ENCODE results near the gene GSDMA. TPM values are rescaled to one million over a fixed set of nuclear protein-coding genes. Genes with fewer than 3 reads are reported as not detected.

The GSDMA gene
- total and polyA plus RNA-seq, 4 donors: 0.06 to 0.23 (median 0.13) TPM

DNA sequence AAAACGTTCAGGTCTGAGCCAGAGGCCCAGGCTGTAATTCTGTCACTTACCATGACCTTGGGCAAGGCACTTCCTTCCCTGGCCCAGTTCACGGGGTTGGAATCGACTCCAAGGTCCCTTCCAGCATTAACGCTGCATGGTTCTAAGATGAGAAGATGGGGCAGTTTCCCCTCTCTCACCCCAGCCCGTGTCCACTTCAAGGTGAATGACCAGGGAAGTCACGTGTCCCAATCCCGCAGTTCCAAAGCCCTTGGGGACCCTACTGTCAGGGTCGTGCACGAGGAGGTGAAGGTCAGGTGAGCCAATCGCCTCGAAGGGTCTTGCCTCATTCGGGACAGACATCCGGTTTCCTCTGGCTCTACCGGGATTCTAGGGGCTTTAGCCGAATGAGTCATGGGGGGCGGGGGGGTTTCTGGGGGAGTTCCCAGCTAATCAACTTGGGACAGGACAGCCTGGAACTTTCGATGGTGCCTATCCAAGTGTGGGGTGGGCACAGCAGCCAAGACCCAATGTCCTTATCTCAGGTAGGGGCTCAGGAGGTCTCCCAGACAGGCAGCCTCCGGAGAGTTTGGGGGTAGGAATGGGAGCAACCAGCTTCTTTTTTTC, 51.7 kb downstream of the GSDMA start:
- TF ChIP-seq, protein P1, sequence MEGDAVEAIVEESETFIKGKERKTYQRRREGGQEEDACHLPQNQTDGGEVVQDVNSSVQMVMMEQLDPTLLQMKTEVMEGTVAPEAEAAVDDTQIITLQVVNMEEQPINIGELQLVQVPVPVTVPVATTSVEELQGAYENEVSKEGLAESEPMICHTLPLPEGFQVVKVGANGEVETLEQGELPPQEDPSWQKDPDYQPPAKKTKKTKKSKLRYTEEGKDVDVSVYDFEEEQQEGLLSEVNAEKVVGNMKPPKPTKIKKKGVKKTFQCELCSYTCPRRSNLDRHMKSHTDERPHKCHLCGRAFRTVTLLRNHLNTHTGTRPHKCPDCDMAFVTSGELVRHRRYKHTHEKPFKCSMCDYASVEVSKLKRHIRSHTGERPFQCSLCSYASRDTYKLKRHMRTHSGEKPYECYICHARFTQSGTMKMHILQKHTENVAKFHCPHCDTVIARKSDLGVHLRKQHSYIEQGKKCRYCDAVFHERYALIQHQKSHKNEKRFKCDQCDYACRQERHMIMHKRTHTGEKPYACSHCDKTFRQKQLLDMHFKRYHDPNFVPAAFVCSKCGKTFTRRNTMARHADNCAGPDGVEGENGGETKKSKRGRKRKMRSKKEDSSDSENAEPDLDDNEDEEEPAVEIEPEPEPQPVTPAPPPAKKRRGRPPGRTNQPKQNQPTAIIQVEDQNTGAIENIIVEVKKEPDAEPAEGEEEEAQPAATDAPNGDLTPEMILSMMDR (IDR thresholded peaks at IDR 0.05; ENCODE audit: low read depth, low read length, missing input control): no peak
- TF ChIP-seq JUND (IDR thresholded peaks at IDR 0.05) (no peak), YY1 (IDR thresholded peaks at IDR 0.05) (no peak), NR2F2 (IDR thresholded peaks at IDR 0.05) (no peak), RAD21 (IDR thresholded peaks at IDR 0.05) (no peak), HNF4A (conservative IDR thresholded peaks at IDR 0.05) (no peak), FOXA1 (IDR thresholded peaks at IDR 0.05) (no peak), SP1 (IDR thresholded peaks at IDR 0.05) (no peak), RXRA (IDR thresholded peaks at IDR 0.05) (no peak), HNF4G (IDR thresholded peaks at IDR 0.05) (no peak), EGR1 (IDR thresholded peaks at IDR 0.05; ENCODE audit: low read depth in 2 of 2) (no peak)
- TF ChIP-seq, protein P2, sequence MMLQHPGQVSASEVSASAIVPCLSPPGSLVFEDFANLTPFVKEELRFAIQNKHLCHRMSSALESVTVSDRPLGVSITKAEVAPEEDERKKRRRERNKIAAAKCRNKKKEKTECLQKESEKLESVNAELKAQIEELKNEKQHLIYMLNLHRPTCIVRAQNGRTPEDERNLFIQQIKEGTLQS (IDR thresholded peaks at IDR 0.05): no peak
- TF ChIP-seq, protein P3, sequence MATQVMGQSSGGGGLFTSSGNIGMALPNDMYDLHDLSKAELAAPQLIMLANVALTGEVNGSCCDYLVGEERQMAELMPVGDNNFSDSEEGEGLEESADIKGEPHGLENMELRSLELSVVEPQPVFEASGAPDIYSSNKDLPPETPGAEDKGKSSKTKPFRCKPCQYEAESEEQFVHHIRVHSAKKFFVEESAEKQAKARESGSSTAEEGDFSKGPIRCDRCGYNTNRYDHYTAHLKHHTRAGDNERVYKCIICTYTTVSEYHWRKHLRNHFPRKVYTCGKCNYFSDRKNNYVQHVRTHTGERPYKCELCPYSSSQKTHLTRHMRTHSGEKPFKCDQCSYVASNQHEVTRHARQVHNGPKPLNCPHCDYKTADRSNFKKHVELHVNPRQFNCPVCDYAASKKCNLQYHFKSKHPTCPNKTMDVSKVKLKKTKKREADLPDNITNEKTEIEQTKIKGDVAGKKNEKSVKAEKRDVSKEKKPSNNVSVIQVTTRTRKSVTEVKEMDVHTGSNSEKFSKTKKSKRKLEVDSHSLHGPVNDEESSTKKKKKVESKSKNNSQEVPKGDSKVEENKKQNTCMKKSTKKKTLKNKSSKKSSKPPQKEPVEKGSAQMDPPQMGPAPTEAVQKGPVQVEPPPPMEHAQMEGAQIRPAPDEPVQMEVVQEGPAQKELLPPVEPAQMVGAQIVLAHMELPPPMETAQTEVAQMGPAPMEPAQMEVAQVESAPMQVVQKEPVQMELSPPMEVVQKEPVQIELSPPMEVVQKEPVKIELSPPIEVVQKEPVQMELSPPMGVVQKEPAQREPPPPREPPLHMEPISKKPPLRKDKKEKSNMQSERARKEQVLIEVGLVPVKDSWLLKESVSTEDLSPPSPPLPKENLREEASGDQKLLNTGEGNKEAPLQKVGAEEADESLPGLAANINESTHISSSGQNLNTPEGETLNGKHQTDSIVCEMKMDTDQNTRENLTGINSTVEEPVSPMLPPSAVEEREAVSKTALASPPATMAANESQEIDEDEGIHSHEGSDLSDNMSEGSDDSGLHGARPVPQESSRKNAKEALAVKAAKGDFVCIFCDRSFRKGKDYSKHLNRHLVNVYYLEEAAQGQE (IDR thresholded peaks at IDR 0.05): no peak
- TF ChIP-seq, protein P4, sequence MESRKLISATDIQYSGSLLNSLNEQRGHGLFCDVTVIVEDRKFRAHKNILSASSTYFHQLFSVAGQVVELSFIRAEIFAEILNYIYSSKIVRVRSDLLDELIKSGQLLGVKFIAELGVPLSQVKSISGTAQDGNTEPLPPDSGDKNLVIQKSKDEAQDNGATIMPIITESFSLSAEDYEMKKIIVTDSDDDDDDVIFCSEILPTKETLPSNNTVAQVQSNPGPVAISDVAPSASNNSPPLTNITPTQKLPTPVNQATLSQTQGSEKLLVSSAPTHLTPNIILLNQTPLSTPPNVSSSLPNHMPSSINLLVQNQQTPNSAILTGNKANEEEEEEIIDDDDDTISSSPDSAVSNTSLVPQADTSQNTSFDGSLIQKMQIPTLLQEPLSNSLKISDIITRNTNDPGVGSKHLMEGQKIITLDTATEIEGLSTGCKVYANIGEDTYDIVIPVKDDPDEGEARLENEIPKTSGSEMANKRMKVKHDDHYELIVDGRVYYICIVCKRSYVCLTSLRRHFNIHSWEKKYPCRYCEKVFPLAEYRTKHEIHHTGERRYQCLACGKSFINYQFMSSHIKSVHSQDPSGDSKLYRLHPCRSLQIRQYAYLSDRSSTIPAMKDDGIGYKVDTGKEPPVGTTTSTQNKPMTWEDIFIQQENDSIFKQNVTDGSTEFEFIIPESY (IDR thresholded peaks at IDR 0.05): no peak
- Histone ChIP-seq H3K9me3 (ENCODE audit: control insufficient read depth in 4 of 4, low read length in 3 of 4) (no peaks in the 10 kb centered on the region), H3K9ac (ENCODE audit: low read depth in 1 of 2, low read length in 2 of 2) (no peak overlapping the region), H3K27me3 (ENCODE audit: control insufficient read depth in 4 of 4, insufficient read depth in 4 of 4, low read length in 3 of 4) (no peaks in the 10 kb centered on the region), H3K4me3 (ENCODE audit: low read depth in 1 of 3, low read length in 3 of 3) (no peak overlapping the region), H3K4me1 (ENCODE audit: control insufficient read depth in 4 of 4, insufficient read depth in 4 of 4, low read length in 3 of 4) (peaks cover 0 to 9% (median 0%) of the 10 kb centered on the region in 4 donors), H3K27ac (ENCODE audit: low read depth in 1 of 2, low read length in 2 of 2) (no peak overlapping the region), H3K36me3 (ENCODE audit: control insufficient read depth in 4 of 4, insufficient read depth in 3 of 4, low read depth in 1 of 4, low read length in 3 of 4) (no peaks in the 10 kb centered on the region)
- WGBS: 43% methylated on average over 18 of the region's 18 CpGs
- DNase-seq (ENCODE audit: low spot score): no peak
